Neural cell (in vitro differentiated cells): Measurements from ENCODE around the gene MINAR1. TPM values are rescaled to one million over a fixed set of nuclear protein-coding genes. Genes with fewer than 3 reads are reported as not detected.

ENCODE experiments used
- H2AFZ ChIP-seq: fragments of 200-600, 300-800 bp; sonication (generic), shearing (Covaris generic); 2 replicates; pipeline ENCODE4 v1.6.0; 2014; ENCODE audit warnings: low read depth, mild to moderate bottlenecking, antibody characterized with exemption, low read length, moderate library complexity
- H3F3A ChIP-seq: fragments of 200-600 bp; shearing (Covaris generic); 2 replicates; pipeline ENCODE4 v1.6.1; 2016; ENCODE audit warnings: mild to moderate bottlenecking, moderate library complexity, mixed read lengths, antibody characterized with exemption, low read length; ENCODE audit not compliant: insufficient read depth, poor library complexity, severe bottlenecking
- H3K27ac ChIP-seq: fragments of 200-600, 300-800 bp; sonication (generic), shearing (Covaris generic); 2 replicates; pipeline ENCODE4 v1.5.1; 2014; ENCODE audit warnings: mild to moderate bottlenecking, low read length, moderate library complexity
- H3K27me3 ChIP-seq: fragments of 300-800, 200-600 bp; sonication (generic), shearing (Covaris generic); 2 replicates; pipeline ENCODE4 v1.6.0; 2014; ENCODE audit warnings: mild to moderate bottlenecking, low read depth, low read length, moderate library complexity; ENCODE audit not compliant: insufficient read depth
- H3K36me3 ChIP-seq: fragments of 300-800, 200-600 bp; sonication (generic), shearing (Covaris generic); 2 replicates; pipeline ENCODE4 v1.5.1; 2014; ENCODE audit warnings: mild to moderate bottlenecking, antibody characterized with exemption, low read length, moderate library complexity; ENCODE audit not compliant: insufficient read depth
- H3K4me2 ChIP-seq: fragments of 300-800, 200-600 bp; sonication (generic), shearing (Covaris generic); 2 replicates; pipeline ENCODE4 v1.6.0; 2014; ENCODE audit warnings: mild to moderate bottlenecking, low read length
- H3K4me3 ChIP-seq: fragments of 300-800, 200-600 bp; sonication (generic), shearing (Covaris generic); 2 replicates; pipeline ENCODE4 v1.5.1; 2014; ENCODE audit warnings: mild to moderate bottlenecking, low read length, moderate library complexity
- H3K79me2 ChIP-seq: fragments of 200-600 bp; shearing (Covaris generic); replicated peaks from 2 replicates; pipeline ENCODE4 v1.6.0; 2014; ENCODE audit warnings: mild to moderate bottlenecking, low read length, moderate library complexity; ENCODE audit not compliant: insufficient read depth
- H3K9ac ChIP-seq: fragments of 300-800, 200-600 bp; sonication (generic), shearing (Covaris generic); 2 replicates; pipeline ENCODE4 v1.6.1; 2016; ENCODE audit warnings: mild to moderate bottlenecking, low read length, mixed read lengths
- H3K9me2 ChIP-seq: fragments of 200-600 bp; shearing (Covaris generic); 2 replicates; pipeline ENCODE4 v1.6.1; 2016; ENCODE audit warnings: mild to moderate bottlenecking, low read length, mixed read lengths; ENCODE audit not compliant: insufficient read depth
- H3K9me3 ChIP-seq: fragments of 200-600, 300-800 bp; sonication (generic), shearing (Covaris generic); 2 replicates; pipeline ENCODE4 v1.6.1; 2016; ENCODE audit warnings: mild to moderate bottlenecking, mixed run types, low read length, moderate library complexity, mixed read lengths
- H4K20me1 ChIP-seq: fragments of 200-600 bp; shearing (Covaris generic); 2 replicates; pipeline ENCODE4 v1.6.1; 2016; ENCODE audit warnings: mild to moderate bottlenecking, mixed run types; ENCODE audit not compliant: insufficient read depth
- CTCF ChIP-seq: fragments of 450-650 bp; IDR thresholded peaks from 2 replicates; pipeline ENCODE4 v1.5.1; 2014; ENCODE audit warnings: antibody characterized with exemption, mild to moderate bottlenecking, moderate library complexity; ENCODE audit not compliant: poor library complexity, severe bottlenecking
- EP300 ChIP-seq: fragments of 450-650 bp; conservative IDR thresholded peaks from 2 replicates; pipeline ENCODE4 v1.6.1; 2014; ENCODE audit warnings: antibody characterized with exemption, mild to moderate bottlenecking, moderate library complexity; ENCODE audit not compliant: poor library complexity, severe bottlenecking
- EZH2 ChIP-seq: fragments of 200-600, 300-800 bp; shearing (Covaris generic), sonication (generic); IDR thresholded peaks from 2 replicates; pipeline ENCODE4 v1.6.1; 2014; ENCODE audit warnings: antibody characterized with exemption, low read length, borderline replicate concordance, mild to moderate bottlenecking; ENCODE audit not compliant: insufficient read depth, poor library complexity, severe bottlenecking
- MXI1 ChIP-seq: fragments of 450-650 bp; conservative IDR thresholded peaks from 2 replicates; pipeline ENCODE4 v1.6.1; 2014; ENCODE audit warnings: antibody characterized with exemption, mild to moderate bottlenecking; ENCODE audit not compliant: poor library complexity, severe bottlenecking
- POLR2AphosphoS5 ChIP-seq: IDR thresholded peaks from 2 replicates; pipeline ENCODE4 v1.6.1; 2012
- RAD21 ChIP-seq: fragments of 450-650 bp; conservative IDR thresholded peaks from 2 replicates; pipeline ENCODE4 v1.6.1; 2014; ENCODE audit warnings: antibody characterized with exemption, mild to moderate bottlenecking, moderate library complexity
- REST ChIP-seq: IDR thresholded peaks from 2 replicates; pipeline ENCODE4 v1.6.1; 2012; ENCODE audit warnings: borderline replicate concordance
- SMC3 ChIP-seq: fragments of 450-650 bp; conservative IDR thresholded peaks from 2 replicates; pipeline ENCODE4 v1.6.1; 2014; ENCODE audit warnings: antibody characterized with exemption, mild to moderate bottlenecking, moderate library complexity; ENCODE audit not compliant: poor library complexity
- TAF1 ChIP-seq: IDR thresholded peaks from 2 replicates; pipeline ENCODE4 v1.6.1; 2012; ENCODE audit warnings: low read depth
- polyA plus RNA-seq: library from polyadenylated mRNA; depleted of rRNA; stranded (reverse); fragments of >200 nt; gene quantifications from 2 replicates; pipeline ENCODE4 v1.2.3, GENCODE V29; 2014

Gene MINAR1
- polyA plus RNA-seq, 1 donor from 2014 or later = 3.1 TPM

GRCh38 chr15:79437275-79438000, 5.3 kb downstream of the MINAR1 start:
- H3F3A ChIP-seq = peaks cover 6% of the 10 kb centered on the region
- H3K4me2 ChIP-seq = no peak overlapping the region
- no peaks in the 10 kb centered on the region for H3K9me3 ChIP-seq
- H3K27ac ChIP-seq = no peak overlapping the region
- peaks cover 26% of the 10 kb centered on the region for H3K27me3 ChIP-seq
- H3K4me3 ChIP-seq = no peak overlapping the region
- TF ChIP-seq TAF1 = no peak
- no peak for TF ChIP-seq MXI1
- no peak for TF ChIP-seq CTCF
- no peak for TF ChIP-seq EP300
- H3K79me2 ChIP-seq = no peaks in the 10 kb centered on the region
- H3K9me2 ChIP-seq = no peaks in the 10 kb centered on the region
- H4K20me1 ChIP-seq = no peaks in the 10 kb centered on the region
- no peaks in the 10 kb centered on the region for H3K36me3 ChIP-seq
- H2AFZ ChIP-seq = no peak overlapping the region
- H3K9ac ChIP-seq = no peak overlapping the region

GRCh38 chr15:79439236-79439635, 7.1 kb downstream of the MINAR1 start:
- TF ChIP-seq TAF1 (no peak), CTCF (no peak), POLR2AphosphoS5 (no peak), REST (no peak), RAD21 (no peak), SMC3 (no peak), EZH2 (no peak), EP300 (no peak), MXI1 (no peak)
- Histone ChIP-seq H3F3A (no peaks in the 10 kb centered on the region), H3K9ac (no peak overlapping the region), H3K9me3 (no peaks in the 10 kb centered on the region), H3K9me2 (no peaks in the 10 kb centered on the region), H3K27ac (no peak overlapping the region), H2AFZ (no peak overlapping the region), H3K36me3 (no peaks in the 10 kb centered on the region), H3K4me3 (no peak overlapping the region), H3K79me2 (no peaks in the 10 kb centered on the region), H4K20me1 (no peaks in the 10 kb centered on the region), H3K27me3 (peaks cover 9% of the 10 kb centered on the region), H3K4me2 (no peak overlapping the region)
